HCT116 (cell line): ENCODE results near the gene M1AP. TPM values are rescaled to one million over a fixed set of nuclear protein-coding genes. Genes with fewer than 3 reads are reported as not detected.

Source experiments
- ATAC-seq: fragments of 200-7000 bp; cut with Tn5 transposase; 2 replicates; pipeline ENCODE4 v1.9.1; 2020; ENCODE audit warnings: mild to moderate bottlenecking, moderate library complexity
- BruUV-seq: library from RNA; stranded (reverse); fragments of 400-500 nt; replicated peaks from 2 replicates; lab custom pipeline; 2021; lab: Mats Ljungman, UMichigan
- CTCF ChIA-PET: fragments of 300-600 bp; sonication (Branson Sonifier 250); formaldehyde crosslinking; loops from one replicate; lab custom pipeline; 2021; ENCODE audit warnings: antibody characterized with exemption; lab: Charles Lee
- POLR2A ChIA-PET: fragments of 300-600, 350-600 bp; sonication (Branson Sonifier 250); formaldehyde crosslinking; loops from one replicate; lab custom pipeline; 2021; ENCODE audit warnings: antibody characterized with exemption; lab: Charles Lee
- RAD21 ChIA-PET, 2 experiments: fragments of 300-600 bp; sonication (Branson Sonifier 250); formaldehyde crosslinking; loops; one replicate each; lab custom pipeline; 2023; ENCODE audit warnings: low total read pairs in 2 of 2; ENCODE audit not compliant: uncharacterized antibody in 2 of 2, unreplicated experiment in 2 of 2, low non-redundant PET in 1 of 2; lab: Charles Lee
- DNase-seq: peaks from one replicate; pipeline ENCODE4 v3.0.0-alpha.2; 2010; ENCODE audit warnings: low read depth, low spot score
- H2AFZ ChIP-seq: fragments of 200-600 bp; shearing (Covaris generic), sonication (generic); 2 replicates; pipeline ENCODE4 v1.6.1; 2017; ENCODE audit warnings: low read depth, mixed run types, mixed read lengths, antibody characterized with exemption, low read length; ENCODE audit not compliant: poor library complexity, severe bottlenecking
- H3K27ac ChIP-seq: 2 replicates; pipeline ENCODE4 v1.5.1; 2012; ENCODE audit warnings: low read depth, low read length
- H3K27me3 ChIP-seq: fragments of 200-600 bp; sonication (generic); 2 replicates; pipeline ENCODE4 v1.6.1; 2016; ENCODE audit warnings: mixed run types, low read length, mixed read lengths; ENCODE audit not compliant: insufficient read depth
- H3K36me3 ChIP-seq, 2 experiments: fragments of 200-500 bp in 1 of 2; fragments of 200-600 bp in 1 of 2; sonication (Bioruptor generic) in 1 of 2; sonication (generic) in 1 of 2; 2 replicates each; pipeline versions ENCODE4 v1.5.1 to v1.6.1; 2014 to 2016; ENCODE audit warnings: low read length in 2 of 2, inconsistent platforms in 1 of 2, mixed read lengths in 1 of 2, mixed run types in 1 of 2; ENCODE audit not compliant: insufficient read depth in 2 of 2, control insufficient read depth in 1 of 2
- H3K4me1 ChIP-seq, 2 experiments: fragments of 200-600 bp in 1 of 2; sonication (generic) in 1 of 2; 2 replicates each; pipeline versions ENCODE4 v1.5.1 to v1.6.1; 2012 to 2017; ENCODE audit warnings: low read length in 2 of 2, inconsistent platforms in 1 of 2, mild to moderate bottlenecking in 1 of 2, mixed read lengths in 1 of 2, mixed run types in 1 of 2, moderate library complexity in 1 of 2; ENCODE audit not compliant: insufficient read depth in 2 of 2, control insufficient read depth in 1 of 2
- H3K4me2 ChIP-seq: fragments of 200-600 bp; sonication (generic); 2 replicates; pipeline ENCODE4 v1.6.1; 2017; ENCODE audit warnings: mixed run types, low read length, mixed read lengths
- H3K4me3 ChIP-seq, 2 experiments: fragments of 200-600 bp in 1 of 2; sonication (generic) in 1 of 2; replicated peaks in 1 of 2; 2 replicates each; pipeline ENCODE4 v1.5.1; 2011 to 2016; ENCODE audit warnings: low read length in 2 of 2, control low read depth in 1 of 2, low read depth in 1 of 2, mild to moderate bottlenecking in 1 of 2, mixed read lengths in 1 of 2, mixed run types in 1 of 2
- H3K79me2 ChIP-seq: fragments of 200-600 bp; sonication (generic); 2 replicates; pipeline ENCODE4 v1.6.1; 2017; ENCODE audit warnings: mild to moderate bottlenecking, mixed run types, low read length, moderate library complexity, mixed read lengths; ENCODE audit not compliant: insufficient read depth
- H3K9ac ChIP-seq: fragments of 200-600 bp; sonication (generic); 2 replicates; pipeline ENCODE4 v1.6.1; 2016; ENCODE audit warnings: low read length, mixed read lengths
- H3K9me2 ChIP-seq: fragments of 200-600 bp; sonication (generic), shearing (Covaris generic); 2 replicates; pipeline ENCODE4 v1.6.1; 2017; ENCODE audit warnings: mixed run types, mild to moderate bottlenecking, moderate library complexity; ENCODE audit not compliant: insufficient read depth
- H3K9me3 ChIP-seq, 2 experiments: fragments of 200-500 bp in 1 of 2; fragments of 200-600 bp in 1 of 2; sonication (Bioruptor generic) in 1 of 2; sonication (generic) in 1 of 2; 2 replicates each; pipeline ENCODE4 v1.6.1; 2014 to 2017; ENCODE audit warnings: low read length in 2 of 2, mixed read lengths in 2 of 2, inconsistent platforms in 1 of 2, low read depth in 1 of 2, mild to moderate bottlenecking in 1 of 2, mixed run types in 1 of 2, moderate library complexity in 1 of 2; ENCODE audit not compliant: control insufficient read depth in 1 of 2, insufficient read depth in 1 of 2
- H4K20me1 ChIP-seq: fragments of 200-600 bp; sonication (generic), shearing (Covaris generic); 2 replicates; pipeline ENCODE4 v1.6.1; 2017; ENCODE audit warnings: mixed run types, mild to moderate bottlenecking, moderate library complexity; ENCODE audit not compliant: insufficient read depth
- CBX3 ChIP-seq: IDR thresholded peaks from 2 replicates; pipeline ENCODE4 v1.6.1; 2012; ENCODE audit warnings: low read depth
- CTCF ChIP-seq, 3 experiments: fragments of 200-600 bp in 1 of 3; sonication (generic) in 1 of 3; IDR thresholded peaks in 2 of 3; conservative IDR thresholded peaks in 1 of 3; 2 replicates each; pipeline ENCODE4 v1.5.1; 2012 to 2017; ENCODE audit warnings: low read depth in 2 of 3, low read length in 2 of 3, antibody characterized with exemption in 1 of 3, borderline replicate concordance in 1 of 3, control low read depth in 1 of 3, mild to moderate bottlenecking in 1 of 3, mixed read lengths in 1 of 3, mixed run types in 1 of 3, moderate library complexity in 1 of 3; ENCODE audit not compliant: insufficient read depth in 1 of 3
- JUND ChIP-seq: IDR thresholded peaks from 2 replicates; pipeline ENCODE4 v1.6.1; 2012
- POLR2AphosphoS5 ChIP-seq: IDR thresholded peaks from 2 replicates; pipeline ENCODE4 v1.6.1; 2011; ENCODE audit warnings: mild to moderate bottlenecking, low read depth, low read length, moderate library complexity
- SP1 ChIP-seq: IDR thresholded peaks from 2 replicates; pipeline ENCODE4 v1.6.1; 2012; ENCODE audit warnings: low read depth
- SRF ChIP-seq: IDR thresholded peaks from 2 replicates; pipeline ENCODE4 v1.6.1; 2012; ENCODE audit warnings: low read depth
- TCF7L2 ChIP-seq: IDR thresholded peaks from 2 replicates; pipeline ENCODE4 v1.7.0; 2011; ENCODE audit warnings: borderline replicate concordance, inconsistent platforms; ENCODE audit not compliant: insufficient read depth, insufficient read length; ENCODE audit errors: extremely low read depth
- ZBTB33 ChIP-seq: IDR thresholded peaks from 2 replicates; pipeline ENCODE4 v1.6.1; 2011; ENCODE audit warnings: mild to moderate bottlenecking, low read length, moderate library complexity; ENCODE audit not compliant: insufficient replicate concordance; ENCODE audit errors: extremely low read depth
- intact Hi-C: fragments of 100-400 bp; cut with micrococcal nuclease; formaldehyde crosslinking; loops from 2 replicates; pipeline ENCODE4 v1.10.0; 2022
- total RNA-seq: library from RNA; stranded (reverse); gene quantifications from one replicate; pipeline ENCODE4 v1.2.1, GENCODE V29; 2021; ENCODE audit not compliant: unreplicated experiment
- TF ChIP-seq, protein P1 (sequence below): IDR thresholded peaks from 2 replicates; pipeline ENCODE4 v1.6.1; 2012
- TF ChIP-seq, protein P2 (sequence below): IDR thresholded peaks from 2 replicates; pipeline ENCODE4 v1.6.1; 2012; ENCODE audit warnings: low read depth

M1AP gene
- total RNA-seq, 1 experiment from 2014 or later = 28.2 TPM

DNA sequence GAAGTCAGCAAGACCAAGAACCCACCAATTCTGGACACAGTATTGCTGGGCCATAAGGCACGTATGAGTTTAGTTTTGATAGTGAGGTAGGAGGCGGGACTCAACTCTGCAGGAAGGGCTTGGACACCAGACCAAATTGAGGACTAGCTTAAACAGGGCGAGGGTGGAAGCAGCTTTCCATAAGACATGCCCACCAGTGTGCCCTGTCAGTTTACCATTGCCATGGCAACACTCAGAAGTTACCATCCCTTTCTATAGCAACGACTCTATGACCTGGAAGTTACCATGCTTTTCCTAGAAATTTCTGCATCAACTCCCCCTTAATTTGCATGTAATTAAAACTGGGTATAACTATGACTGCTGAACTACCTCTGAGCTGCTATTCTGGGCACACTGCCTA, 2.8 kb downstream of the M1AP start (continued):
- no peak for TF ChIP-seq ZBTB33
- TF ChIP-seq CBX3 = no peak
- no peak for TF ChIP-seq CTCF (IDR thresholded peaks at IDR 0.05 in 2 of 3, conservative IDR thresholded peaks at IDR 0.05 in 1 of 3; ENCODE audit: borderline replicate concordance in 1 of 3, insufficient read depth in 1 of 3, low read depth in 2 of 3, low read length in 2 of 3)
- TF ChIP-seq SRF = no peak
- TF ChIP-seq, protein P1, sequence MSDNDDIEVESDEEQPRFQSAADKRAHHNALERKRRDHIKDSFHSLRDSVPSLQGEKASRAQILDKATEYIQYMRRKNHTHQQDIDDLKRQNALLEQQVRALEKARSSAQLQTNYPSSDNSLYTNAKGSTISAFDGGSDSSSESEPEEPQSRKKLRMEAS = no peak
- no peak for TF ChIP-seq POLR2AphosphoS5

GRCh38 chr2:74639550-74639949, 8.6 kb downstream of the M1AP start:
- H4K20me1 ChIP-seq = no peaks in the 10 kb centered on the region
- TF ChIP-seq JUND (no peak), CTCF (IDR thresholded peaks at IDR 0.05 in 2 of 3, conservative IDR thresholded peaks at IDR 0.05 in 1 of 3; ENCODE audit: borderline replicate concordance in 1 of 3, insufficient read depth in 1 of 3, low read depth in 2 of 3, low read length in 2 of 3) (no peak), SP1 (no peak), TCF7L2 (no peak), POLR2AphosphoS5 (no peak)
- TF ChIP-seq, protein P1 = no peak
- TF ChIP-seq, protein P2, sequence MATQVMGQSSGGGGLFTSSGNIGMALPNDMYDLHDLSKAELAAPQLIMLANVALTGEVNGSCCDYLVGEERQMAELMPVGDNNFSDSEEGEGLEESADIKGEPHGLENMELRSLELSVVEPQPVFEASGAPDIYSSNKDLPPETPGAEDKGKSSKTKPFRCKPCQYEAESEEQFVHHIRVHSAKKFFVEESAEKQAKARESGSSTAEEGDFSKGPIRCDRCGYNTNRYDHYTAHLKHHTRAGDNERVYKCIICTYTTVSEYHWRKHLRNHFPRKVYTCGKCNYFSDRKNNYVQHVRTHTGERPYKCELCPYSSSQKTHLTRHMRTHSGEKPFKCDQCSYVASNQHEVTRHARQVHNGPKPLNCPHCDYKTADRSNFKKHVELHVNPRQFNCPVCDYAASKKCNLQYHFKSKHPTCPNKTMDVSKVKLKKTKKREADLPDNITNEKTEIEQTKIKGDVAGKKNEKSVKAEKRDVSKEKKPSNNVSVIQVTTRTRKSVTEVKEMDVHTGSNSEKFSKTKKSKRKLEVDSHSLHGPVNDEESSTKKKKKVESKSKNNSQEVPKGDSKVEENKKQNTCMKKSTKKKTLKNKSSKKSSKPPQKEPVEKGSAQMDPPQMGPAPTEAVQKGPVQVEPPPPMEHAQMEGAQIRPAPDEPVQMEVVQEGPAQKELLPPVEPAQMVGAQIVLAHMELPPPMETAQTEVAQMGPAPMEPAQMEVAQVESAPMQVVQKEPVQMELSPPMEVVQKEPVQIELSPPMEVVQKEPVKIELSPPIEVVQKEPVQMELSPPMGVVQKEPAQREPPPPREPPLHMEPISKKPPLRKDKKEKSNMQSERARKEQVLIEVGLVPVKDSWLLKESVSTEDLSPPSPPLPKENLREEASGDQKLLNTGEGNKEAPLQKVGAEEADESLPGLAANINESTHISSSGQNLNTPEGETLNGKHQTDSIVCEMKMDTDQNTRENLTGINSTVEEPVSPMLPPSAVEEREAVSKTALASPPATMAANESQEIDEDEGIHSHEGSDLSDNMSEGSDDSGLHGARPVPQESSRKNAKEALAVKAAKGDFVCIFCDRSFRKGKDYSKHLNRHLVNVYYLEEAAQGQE = no peak

More at GRCh38 chr2:74639550-74639949, 8.6 kb downstream of the M1AP start:
- no peak for DNase-seq
- Histone ChIP-seq H3K4me2 (no peak overlapping the region), H3K9ac (no peak overlapping the region), H3K4me1 (no peaks in the 10 kb centered on the region), H2AFZ (no peak overlapping the region), H3K36me3 (peaks cover 4 to 20% of the 10 kb centered on the region in 2 experiments), H3K9me3 (no peaks in the 10 kb centered on the region), H3K27me3 (no peaks in the 10 kb centered on the region), H3K4me3 (no peak overlapping the region), H3K9me2 (no peaks in the 10 kb centered on the region), H3K79me2 (no peaks in the 10 kb centered on the region), H3K27ac (no peak overlapping the region)
- POLR2A ChIA-PET = no interaction called here
- no peak for ATAC-seq
- intact Hi-C loops = no loop called here
- RAD21 ChIA-PET = no interaction called here
- no TSS peak for BruUV-seq
- CTCF ChIA-PET = no interaction called here
